Amygdala (tissue), 56 donors: ENCODE measurements around the gene FAM181A.

Experiments
- DNase-seq, 56 donors: peaks; one replicate each; lab custom pipeline; 2025; lab: John Stamatoyannopoulos, UW

The FAM181A gene

DNA sequence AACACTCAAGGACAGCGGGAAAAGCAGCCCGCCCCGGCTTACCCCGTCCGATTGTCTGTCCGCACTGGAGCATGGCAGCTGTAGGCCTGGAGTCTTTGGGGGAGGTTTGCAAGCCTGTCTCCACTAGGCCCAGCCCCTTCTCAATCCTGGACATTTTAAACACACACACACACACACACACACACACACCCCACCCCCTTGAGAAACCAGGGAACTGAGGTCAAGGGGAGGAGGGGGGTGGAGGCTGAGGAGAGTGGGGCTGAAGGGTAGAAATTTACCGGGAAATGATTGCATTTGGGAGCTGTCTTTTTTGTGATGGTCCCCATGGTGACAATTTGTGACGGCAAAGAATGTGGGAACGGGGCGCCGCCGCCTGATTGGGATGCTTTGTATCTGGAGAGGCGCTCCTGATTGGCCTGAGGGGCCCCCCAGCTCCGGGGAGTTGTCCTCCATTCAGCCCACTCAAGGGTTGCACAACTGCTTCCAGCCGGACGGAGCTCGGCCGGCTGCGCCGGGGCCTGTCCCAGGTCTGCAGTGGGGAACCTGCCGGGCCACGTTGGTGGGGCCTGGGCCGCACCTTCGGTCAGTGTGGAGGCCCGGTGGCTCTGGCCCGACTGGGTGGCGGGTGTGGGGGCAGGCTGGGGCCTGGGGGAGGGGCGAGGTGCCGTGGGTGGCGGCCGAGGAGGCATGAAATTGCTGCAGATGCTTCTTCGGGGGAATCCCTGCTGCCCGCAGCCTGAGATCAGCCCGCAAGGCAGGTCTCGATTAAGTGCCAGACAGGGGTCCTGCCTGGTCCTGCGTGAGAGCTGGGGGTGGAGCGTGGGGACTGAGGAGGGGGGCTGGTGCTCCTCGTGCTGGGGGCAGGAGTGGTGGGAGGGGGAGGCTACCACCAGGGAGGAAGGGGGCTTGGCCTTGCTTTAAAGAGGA, at the start of gene FAM181A:
Gene FAM181A, plus strand, starts transcription at position 472 of the 927 bp plus-strand sequence. CDS start 942 bp downstream, outside the sequence.
- peak in 37 of 56 donors; percentile 18 to 76 (median 49) for DNase-seq

DNA sequence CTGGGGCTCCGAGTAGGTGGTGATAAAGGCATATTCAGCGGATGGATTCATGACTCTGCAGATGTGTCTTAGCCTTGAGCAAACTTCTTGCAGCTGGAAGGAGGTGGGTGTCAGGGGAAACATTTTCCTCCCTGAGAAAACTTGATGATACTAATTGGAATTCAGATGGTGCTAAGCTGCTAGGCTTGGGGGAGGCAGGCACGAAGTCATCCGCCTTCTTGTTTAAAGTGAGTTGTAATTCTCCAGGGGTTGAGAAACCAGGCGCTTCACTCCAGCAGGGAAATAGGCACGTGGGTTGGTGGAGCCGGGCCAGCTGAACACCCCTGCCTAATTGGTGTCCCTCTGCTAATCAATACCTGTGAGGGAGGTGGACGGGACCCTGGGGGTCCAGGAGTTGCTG, 48.9 kb upstream of the FAM181A start:
- DNase-seq, result no peak

DNA sequence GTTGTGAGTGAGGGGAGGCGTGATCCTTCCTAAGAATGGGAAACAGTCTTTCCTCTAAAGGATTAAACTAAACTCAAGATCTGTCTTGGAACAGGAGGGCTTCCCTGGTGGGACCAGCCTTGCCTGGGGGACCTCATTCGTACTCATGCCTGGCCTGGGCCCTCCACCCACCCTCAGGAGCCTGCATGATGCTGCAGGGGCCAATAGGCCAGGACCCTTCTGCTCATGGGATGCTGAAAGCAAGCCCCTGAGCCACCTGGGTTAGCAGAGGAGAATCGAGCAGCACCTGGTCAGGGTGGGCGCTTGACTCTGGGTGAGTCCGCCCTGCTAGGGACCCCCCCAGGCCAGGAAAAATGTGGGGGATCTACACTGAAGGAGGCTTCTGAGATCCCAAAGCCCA, 48.3 kb upstream of the FAM181A start:
- DNase-seq, result no peak

DNA sequence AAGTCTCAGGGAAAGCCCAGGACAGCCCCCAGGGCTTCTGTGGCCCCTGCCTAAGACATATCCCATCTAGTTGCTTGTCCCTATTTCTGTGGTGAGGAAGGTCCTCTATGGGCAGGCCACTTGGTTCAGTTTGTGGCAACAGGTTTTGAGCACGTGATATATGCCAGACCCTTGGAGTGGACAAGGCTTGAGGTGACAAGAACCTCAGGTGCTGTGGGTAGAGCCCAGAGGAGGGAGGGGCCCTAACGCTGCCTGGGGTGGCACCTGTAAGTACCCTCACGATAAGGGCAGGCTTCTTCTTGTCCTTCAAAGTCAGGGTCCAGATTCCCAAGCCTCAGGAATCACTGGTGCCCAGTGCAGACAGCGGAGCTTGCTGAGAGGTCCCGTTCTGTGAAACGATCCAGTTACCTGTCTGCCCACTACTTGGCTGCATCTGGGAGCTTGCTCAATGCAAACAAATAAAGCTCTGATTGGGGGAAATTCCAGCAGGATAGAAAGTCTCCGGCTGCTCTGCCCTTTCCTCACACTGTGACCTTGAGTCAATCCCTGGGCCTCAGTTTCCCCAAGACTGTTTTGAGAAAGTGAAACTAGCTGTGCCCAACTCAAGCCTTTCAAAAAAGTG, 47.7 kb upstream of the FAM181A start:
- no peak for DNase-seq

DNA sequence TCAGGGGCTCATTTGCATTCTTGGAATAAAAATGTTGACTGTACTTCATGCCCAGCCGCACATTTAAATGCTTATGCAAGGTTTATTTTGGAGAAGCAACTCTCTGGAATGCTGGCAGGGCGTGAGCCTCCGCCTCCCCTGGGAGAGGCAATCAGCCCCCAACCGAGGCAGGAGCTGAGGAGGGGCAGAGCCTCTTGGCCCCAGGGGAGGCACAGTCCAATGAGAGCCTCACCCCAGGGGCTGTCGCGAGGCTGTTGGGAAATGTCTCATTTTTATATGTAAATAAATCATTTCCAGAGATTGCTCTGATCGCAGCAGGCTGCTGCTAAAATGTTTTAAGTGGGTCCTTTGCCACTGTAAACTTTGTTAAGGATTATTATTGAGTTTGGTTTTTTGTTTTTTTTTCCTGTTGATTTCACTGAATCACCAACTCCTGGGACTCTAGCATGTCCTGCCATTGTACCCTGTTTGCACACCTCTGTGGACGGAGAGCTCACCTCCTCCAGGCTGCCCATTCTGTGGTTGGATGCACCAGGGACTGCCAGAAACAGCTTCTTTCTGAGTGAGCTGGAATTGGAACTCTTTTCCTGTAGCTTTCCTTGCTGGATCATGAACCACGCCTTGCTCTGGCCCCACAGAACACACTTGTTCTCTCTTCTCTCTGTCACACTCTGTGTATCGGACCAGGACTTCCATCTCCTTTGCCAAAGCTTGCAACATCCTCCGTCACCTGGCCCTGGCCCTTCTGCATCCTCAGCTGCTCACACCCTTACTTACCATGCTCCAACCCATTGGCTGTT, 46.9 kb upstream of the FAM181A start:
- no peak for DNase-seq

DNA sequence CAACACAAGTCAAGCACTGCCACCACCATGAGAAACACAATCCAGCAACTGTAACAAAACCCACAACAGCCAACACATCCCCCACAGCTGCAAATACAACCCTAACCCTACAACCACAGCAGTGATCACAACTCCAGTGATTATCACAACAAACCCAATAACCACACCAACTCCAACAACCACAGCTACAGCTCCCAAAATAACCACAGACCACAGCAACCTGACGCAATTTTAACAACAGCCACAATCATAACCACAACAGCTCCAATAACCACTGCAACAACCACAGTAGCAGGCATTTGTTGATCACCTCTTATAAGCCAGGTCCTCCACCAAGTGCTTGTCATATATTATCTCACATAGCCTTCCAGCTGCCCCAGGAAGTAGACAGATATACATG, 42.2 kb upstream of the FAM181A start:
- no peak for DNase-seq

DNA sequence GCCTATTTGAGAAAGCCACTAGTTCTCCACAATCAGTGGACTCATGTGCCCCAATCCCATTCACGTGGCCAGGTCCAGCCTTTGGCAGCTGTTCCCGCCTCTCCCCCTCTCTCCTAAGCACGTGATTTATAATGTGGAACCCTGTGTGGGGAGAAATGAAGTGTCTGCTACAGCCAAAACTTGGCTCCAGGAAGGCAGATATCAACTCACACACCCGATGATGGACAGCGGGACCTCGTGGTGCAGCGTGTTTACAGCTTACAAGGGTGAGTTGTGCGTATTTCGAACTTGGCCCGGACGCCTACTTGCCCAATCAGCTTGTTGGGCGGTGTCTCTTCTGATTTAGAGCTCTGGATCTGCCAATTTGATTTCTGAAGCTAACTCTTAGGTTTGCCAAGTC, 38.1 kb upstream of the FAM181A start:
- no peak for DNase-seq

DNA sequence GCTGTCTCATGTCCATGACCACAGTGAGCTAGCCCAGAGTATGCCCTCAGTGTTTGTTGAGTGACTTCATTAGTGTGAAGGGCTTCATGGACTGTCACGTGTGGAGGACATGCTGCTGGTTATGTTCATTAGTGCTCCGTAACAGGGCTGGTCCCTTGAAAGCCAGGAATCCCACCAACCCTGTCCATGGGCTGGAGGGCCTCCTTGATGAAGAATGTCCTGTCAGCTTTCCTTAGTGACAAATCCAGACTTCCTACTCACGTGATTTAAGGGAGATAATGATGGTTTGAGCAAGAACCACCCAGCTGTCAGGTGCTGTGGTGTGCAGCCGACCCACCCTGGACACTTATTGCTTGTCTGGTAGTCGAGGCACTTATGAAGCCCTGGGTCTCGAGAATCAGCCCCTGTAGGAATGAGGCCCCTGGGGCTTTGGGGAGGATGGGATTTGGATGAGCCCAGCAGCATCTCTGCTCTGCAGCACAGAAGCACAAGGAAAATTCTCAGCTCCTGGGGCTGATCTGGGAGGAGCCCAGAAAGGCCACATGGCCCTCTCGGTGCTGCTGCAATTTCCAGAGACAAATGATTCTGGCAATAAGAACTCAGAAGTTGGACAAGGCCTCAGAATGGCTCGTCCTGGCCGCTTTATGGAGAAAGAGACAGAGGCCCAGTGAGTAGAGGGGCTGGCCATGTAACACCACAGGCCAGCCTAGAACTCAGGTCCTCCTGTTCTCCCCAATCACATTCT, 37.2 kb upstream of the FAM181A start:
- DNase-seq, result no peak

DNA sequence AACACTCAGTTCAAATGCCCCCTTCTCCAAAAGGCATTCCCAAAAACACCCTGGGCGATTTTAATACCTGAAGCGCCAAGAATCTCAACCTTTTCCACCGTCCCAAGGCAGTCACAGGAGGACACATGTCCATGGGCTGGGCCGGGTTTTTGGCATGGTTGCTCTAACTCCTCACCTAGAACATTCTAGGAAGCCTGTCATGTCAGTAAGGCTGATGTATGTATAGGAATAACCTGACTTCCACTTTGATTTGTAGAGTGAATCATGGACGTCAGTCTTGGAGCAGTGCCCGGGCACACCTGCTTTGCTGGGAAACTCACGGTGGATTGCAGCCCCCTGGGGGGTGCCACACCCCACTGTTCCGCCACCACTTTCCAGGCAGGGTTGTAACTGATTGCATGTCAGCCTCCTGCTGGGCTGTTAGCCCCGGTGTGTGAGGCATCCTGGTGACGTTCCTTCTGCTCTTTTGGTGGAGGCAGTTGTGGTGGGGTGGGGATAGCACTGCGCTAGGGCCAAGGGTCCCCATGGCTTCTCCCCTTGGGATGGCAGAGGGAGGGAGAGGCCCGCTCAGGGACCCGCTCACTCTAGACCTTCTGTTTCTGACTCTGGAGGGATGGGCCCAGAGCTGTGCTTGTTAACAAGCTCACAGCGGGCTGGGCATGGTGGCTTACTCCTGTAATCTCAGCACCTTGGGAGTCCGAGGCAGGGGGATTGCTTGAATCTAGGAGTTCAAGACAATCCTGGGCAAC, 35.2 kb upstream of the FAM181A start:
- no peak for DNase-seq

DNA sequence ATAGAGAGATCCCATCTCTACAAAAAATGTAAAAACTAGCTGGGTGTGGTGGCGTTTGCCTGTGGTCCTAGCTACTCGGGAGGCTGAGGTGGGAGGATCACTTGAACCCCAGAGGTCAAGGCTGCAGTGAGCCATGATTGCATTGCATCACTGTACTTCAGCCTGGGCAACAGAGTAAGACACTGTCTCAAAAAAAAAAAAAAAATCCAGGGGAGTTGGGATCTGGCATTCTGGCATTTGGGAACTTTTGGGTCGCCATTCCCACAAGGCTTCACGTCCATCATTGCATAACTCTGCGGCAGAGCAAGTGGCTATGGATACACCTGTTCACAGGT, 34.7 kb upstream of the FAM181A start:
- no peak for DNase-seq

DNA sequence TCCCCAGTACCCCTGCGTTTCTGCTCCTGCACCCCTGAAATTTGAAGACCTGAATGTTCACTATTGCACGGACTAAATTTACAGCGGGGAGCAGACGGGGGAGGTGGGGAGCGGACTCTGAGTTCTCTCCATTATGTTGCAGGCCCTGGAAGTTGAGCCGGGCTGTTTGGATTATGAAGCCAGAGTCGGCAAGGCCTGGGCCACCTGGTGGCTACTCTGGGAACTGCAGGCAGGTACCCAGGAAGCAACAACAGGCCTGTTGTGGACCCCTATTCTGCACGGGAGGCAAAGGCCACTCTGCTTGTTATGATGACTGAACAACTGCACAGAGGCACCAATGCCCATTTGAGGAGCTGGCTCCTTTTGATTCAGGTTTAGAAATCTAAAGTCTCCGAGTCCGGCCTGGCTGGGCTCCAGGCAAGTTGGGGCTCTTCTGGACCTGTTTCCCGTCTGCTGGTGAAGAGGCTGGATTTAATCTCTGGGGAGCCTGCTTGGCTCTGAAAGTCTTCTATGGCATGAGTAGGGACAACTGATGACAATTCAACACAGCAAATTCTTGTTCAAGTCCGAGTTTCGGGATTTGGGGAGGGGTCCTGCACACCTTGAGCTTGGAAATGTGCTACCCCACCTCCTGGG, 34.1 kb upstream of the FAM181A start:
- peak in 48 of 56 donors; percentile 5 to 81 (median 32) for DNase-seq

DNA sequence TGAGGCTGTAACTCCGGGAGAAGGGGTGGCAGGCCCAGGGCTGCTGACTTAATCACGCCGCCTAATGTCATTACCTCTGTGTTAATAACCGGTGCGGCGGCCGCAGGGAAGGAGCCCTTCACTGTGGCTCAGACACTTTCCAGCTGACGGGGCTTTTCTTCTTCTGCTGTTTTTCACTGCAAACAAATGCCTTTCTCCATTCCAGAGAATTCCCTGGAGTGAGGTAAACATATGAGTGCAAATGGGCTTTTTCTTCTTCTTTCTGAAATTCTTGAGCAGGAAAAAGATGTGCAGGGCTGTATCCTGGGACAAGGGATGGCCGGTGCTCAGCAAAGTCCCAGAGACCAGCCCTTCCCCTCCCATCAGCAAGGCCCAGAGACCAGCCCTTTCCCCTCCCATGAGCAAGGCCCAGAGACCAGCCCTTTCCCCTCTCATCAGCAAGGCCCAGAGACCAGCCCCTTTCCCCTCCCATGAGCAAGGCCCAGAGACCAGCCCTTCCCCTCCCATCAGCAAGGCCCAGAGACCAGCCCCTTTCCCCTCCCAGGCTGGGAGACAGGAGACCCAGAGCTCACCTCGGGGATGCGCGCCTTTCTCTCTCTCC, 33.4 kb upstream of the FAM181A start:
- no peak for DNase-seq

DNA sequence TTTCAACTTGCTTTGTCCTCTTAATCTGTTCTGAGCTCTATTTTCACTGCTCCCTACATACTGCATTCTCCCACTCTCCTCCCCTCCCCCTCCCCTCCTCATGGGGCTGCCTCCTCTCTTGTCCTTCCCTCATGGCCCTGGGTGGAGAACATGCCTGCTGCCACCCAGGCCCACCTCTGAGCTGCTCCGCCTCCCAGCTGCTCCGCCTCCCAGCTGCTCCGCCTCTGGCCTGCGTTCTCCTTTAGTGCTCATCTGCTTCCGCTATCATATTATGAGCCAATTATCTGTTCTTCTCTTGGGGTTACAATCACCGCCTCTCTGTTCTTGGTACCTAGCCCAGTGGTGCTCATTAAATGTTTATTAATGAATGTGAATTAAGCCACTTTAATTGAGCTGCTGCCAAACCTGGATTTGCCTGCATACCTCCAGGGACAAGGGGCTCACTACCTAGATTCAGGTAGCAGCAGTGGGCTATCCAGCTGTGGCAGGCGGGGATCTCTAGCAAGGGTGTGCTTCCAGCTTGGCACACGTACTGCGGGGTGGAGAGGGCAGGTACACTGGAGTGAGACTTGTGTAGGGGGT, 32.0 kb upstream of the FAM181A start:
- no peak for DNase-seq

DNA sequence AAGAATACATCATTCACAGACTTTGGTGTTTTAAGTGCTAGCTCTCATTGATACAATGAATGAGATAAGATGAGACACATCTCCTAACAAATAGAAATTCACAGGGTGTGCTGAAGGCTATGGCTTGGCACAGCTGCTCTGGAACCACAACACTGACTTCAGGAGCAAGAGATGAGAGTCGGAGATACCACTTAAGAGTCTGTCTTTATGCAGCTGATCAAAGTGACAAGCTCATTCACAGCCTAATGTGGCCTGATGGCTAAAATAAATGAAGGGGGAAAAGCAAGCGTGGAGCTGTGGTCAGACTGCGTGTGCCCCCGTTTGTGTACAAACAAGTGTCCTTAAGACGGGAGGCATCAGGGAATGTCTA, 29.7 kb upstream of the FAM181A start:
- DNase-seq, result no peak

DNA sequence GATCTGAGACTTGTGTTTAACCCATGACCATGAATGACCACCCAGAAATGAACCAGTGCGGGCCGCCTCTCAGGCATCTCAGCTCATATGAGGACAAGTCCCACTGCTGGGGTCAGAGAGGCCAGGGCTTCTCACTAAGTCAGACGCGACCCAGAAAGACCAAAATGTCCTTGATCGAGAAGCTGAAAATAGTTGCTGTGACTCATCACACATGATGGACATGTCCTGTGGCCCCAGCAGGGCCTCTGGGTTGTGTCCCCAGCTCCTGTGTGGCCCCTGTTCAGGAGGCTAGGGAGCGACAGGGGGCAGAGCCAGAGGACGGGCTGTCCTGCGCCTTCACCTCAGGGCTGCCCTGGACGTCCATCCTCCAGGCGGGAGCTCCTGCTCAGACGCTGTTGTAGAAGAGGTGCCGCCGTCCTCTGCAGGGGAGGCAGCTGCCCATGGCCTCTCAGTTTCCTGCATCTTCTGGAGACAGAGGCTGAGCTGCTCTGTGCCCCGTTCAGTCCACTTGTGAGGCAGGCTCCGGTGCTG, 29.0 kb upstream of the FAM181A start:
- no peak for DNase-seq

DNA sequence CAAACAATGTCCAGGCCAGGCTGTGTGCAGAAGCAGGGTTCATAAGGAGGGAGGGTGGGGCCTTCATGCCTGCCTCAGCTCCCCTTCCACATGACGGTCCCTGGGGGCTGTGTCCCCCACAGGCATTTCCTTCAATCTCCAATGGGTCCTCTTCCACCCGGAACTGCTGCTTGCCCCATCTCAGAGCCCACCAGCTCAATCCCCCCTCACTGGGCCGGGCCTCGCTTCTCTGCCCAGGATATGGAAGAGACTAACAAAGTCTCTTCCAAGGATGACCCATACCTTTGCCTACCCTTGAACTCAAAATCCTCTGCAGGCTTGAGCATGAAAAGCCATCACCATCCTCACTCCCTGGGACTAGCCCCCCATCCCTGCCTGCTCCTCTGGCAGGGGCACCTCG, 28.4 kb upstream of the FAM181A start:
- no peak for DNase-seq

DNA sequence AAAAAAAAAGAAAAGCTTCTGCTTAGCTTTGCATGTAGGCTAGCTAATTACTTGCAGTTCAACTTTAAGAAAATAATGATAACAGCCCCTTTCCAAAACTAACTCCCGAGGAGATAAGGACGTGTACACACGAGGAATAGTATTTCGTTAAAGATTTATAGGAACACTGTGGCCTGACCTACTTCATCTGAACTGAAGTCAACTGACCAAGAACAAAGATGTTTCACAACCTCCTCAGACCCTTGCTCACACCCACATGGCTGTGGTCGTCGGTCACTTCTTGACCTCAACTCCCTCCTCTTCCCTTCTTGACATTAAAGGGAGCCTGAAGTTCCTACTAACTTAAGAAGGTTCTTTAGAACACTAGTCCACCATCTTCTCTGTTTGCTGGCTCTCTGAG, 25.3 kb upstream of the FAM181A start:
- no peak for DNase-seq

DNA sequence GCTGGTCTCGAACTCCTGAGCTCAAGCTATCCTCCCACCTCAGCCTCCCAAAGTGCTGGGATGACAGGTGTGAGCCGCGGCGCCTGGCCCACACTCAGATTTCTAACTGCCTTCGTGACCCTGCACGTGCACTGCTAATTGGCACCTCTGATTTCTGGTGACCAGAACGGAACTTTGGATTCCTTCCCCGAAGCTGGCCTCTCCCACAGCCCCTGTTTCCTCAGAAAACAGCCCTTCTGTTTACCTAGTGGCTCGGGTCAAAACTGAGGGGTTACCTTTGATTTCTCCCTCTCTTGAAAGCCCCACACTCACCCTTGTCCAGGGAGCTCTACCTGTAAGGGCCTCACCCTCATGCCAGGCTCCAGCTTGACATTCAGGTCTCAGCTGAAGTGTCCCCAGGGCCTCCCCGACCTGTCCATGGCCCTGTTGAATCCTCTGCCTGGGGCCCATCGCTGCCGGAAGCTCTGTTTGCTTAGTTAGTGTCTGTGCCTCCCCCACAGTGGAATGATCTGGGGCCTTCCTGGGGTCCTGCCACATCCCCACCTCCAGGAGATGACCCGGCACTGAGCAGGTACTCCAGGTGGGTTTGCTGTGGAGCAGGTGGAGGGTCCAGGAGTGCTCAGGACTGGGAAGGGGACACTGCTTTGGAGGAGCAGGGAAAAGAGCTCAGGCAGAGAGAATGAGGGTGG, 24.4 kb upstream of the FAM181A start:
- no peak for DNase-seq
